Panc1 (cell line): ENCODE data around the gene CRYM. TPM values are rescaled to one million over a fixed set of nuclear protein-coding genes. Genes with fewer than 3 reads are reported as not detected.

Experiments
- ATAC-seq: fragments of 200-7000 bp; cut with Tn5 transposase; 2 replicates; pipeline ENCODE4 v1.9.1; 2020; ENCODE audit warnings: mild to moderate bottlenecking, moderate library complexity
- BruUV-seq: library from RNA; stranded (reverse); fragments of 400-500 nt; replicated peaks from 2 replicates; lab custom pipeline; 2021; lab: Mats Ljungman, UMichigan
- CTCF ChIA-PET: fragments of 300-600 bp; sonication (Branson Sonifier 250); formaldehyde crosslinking; loops from one replicate; lab custom pipeline; 2022; ENCODE audit warnings: antibody characterized with exemption; lab: Charles Lee
- POLR2A ChIA-PET: fragments of 300-600 bp; sonication (Branson Sonifier 250); formaldehyde crosslinking; loops from one replicate; lab custom pipeline; 2022; ENCODE audit warnings: antibody characterized with exemption; lab: Charles Lee
- DNase-seq: peaks from one replicate; pipeline ENCODE4 v3.0.0-alpha.2; 2010; ENCODE audit warnings: low read depth, low spot score
- H3K27ac ChIP-seq: 2 replicates; pipeline ENCODE4 v1.5.1; 2011; ENCODE audit warnings: mild to moderate bottlenecking, low read length, inconsistent platforms
- H3K27me3 ChIP-seq: fragments of 200-500 bp; sonication (Bioruptor generic); 2 replicates; pipeline ENCODE4 v1.6.0; 2014; ENCODE audit warnings: low read length, inconsistent platforms; ENCODE audit not compliant: control insufficient read depth, insufficient read depth
- H3K36me3 ChIP-seq: fragments of 200-500 bp; sonication (Bioruptor generic); 2 replicates; pipeline ENCODE4 v1.5.1; 2014; ENCODE audit warnings: inconsistent platforms, mild to moderate bottlenecking, low read length, moderate library complexity; ENCODE audit not compliant: control insufficient read depth, insufficient read depth
- H3K4me1 ChIP-seq: 2 replicates; pipeline ENCODE4 v1.5.1; 2011; ENCODE audit warnings: inconsistent platforms, mild to moderate bottlenecking, low read length, moderate library complexity; ENCODE audit not compliant: control insufficient read depth, insufficient read depth
- H3K4me3 ChIP-seq, 2 experiments: 2 replicates each; pipeline ENCODE4 v1.5.1; 2011 to 2012; ENCODE audit warnings: low read depth in 2 of 2, low read length in 2 of 2, mild to moderate bottlenecking in 2 of 2, inconsistent platforms in 1 of 2, moderate library complexity in 1 of 2
- H3K9me3 ChIP-seq: fragments of 200-500 bp; sonication (Bioruptor generic); 2 replicates; pipeline ENCODE4 v1.5.1; 2014; ENCODE audit warnings: low read depth, mild to moderate bottlenecking, inconsistent platforms, low read length, moderate library complexity; ENCODE audit not compliant: control insufficient read depth, insufficient read depth
- POLR2AphosphoS5 ChIP-seq: IDR thresholded peaks from 2 replicates; pipeline ENCODE4 v1.6.1; 2012; ENCODE audit warnings: mild to moderate bottlenecking, low read depth, low read length, moderate library complexity
- SIN3A ChIP-seq: IDR thresholded peaks from 2 replicates; pipeline ENCODE4 v1.6.1; 2012; ENCODE audit warnings: low read depth, mild to moderate bottlenecking, low read length, moderate library complexity, borderline replicate concordance; ENCODE audit not compliant: insufficient read depth
- TCF7L2 ChIP-seq: IDR thresholded peaks from 2 replicates; pipeline ENCODE4 v1.6.1; 2011; ENCODE audit warnings: mild to moderate bottlenecking, low read depth, low read length, inconsistent platforms
- in situ Hi-C: cut with HindIII; loops from 2 replicates; pipeline ENCODE4 v1.10.0; 2016; ENCODE audit warnings: low sequenced_read_pairs, low pct_unique_long_range_greater_than_20kb
- intact Hi-C: fragments of 100-400 bp; cut with micrococcal nuclease; formaldehyde crosslinking; loops from one replicate; pipeline ENCODE4 v1.10.0; 2022; ENCODE audit not compliant: unreplicated experiment
- total RNA-seq: library from RNA; stranded (reverse); gene quantifications from one replicate; pipeline ENCODE4 v1.2.1, GENCODE V29; 2021; ENCODE audit not compliant: unreplicated experiment
- TF ChIP-seq, protein P1 (sequence below): fragments of 450-650 bp; IDR thresholded peaks from 2 replicates; pipeline ENCODE4 v1.5.1; 2017; ENCODE audit warnings: mild to moderate bottlenecking
- TF ChIP-seq, protein P2 (sequence below), 2 experiments: IDR thresholded peaks; 2 replicates each; pipeline ENCODE4 v1.6.1; 2011 to 2012; ENCODE audit warnings: low read depth in 2 of 2, control low read depth in 1 of 2, low read length in 1 of 2, mild to moderate bottlenecking in 1 of 2, moderate library complexity in 1 of 2; ENCODE audit not compliant: insufficient read depth in 1 of 2

Gene CRYM
- total RNA-seq, 1 experiment from 2014 or later: 0.41 TPM

DNA sequence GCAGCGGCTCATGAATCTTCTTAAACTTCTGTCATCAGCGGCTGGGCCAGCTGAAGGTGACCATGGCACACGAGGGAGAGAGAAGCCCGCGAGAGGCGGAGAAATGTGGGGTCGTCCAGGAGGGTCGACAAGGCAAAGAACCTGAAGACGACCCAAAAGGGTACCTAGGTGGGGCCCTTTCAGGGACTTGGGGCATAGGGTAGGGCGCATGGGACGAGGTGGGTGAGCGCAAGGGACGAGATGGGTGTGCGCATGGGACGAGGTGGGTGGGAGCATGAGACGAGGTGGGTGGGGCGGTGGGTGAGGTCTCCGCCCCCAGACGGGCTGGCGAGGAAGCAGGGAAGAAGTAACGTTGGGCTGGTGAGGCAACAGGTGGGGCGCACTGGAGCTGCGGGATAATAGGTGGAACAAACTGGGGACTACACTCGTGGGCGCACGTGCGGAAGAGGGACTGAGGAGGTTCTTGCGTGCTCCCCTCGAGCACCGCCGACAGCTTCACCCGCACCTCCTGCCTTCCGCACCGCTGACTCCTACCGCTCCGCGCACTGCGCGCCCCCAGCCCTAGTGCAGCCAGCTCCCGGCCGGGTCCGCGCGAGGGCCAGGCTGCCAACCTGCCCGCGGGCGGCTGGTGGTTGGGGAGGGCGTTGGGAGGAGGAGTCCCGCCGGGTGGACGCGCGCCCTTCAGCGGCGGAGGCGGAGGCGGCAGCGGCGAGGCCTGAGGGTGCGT is 23.2 kb upstream of the CRYM start:
- no peaks in the 10 kb centered on the region for H3K36me3 ChIP-seq
- intact Hi-C loops: loop anchor here (5.0 kb wide), 1 partner anchor 144 kb away; the partner anchor contains the start of gene LDAF1
- ATAC-seq: peak; percentile 91
- peak overlapping the region; percentile 73 for H3K27ac ChIP-seq
- no peaks in the 10 kb centered on the region for H3K27me3 ChIP-seq
- POLR2A ChIA-PET: interaction anchor here (0.5 to 0.6 kb wide), 2 partner anchors 142 to 1349 kb away, joined by 3 to 6 read pairs; no protein-coding TSS in a partner anchor
- no TSS peak for BruUV-seq
- TF ChIP-seq, protein P1, sequence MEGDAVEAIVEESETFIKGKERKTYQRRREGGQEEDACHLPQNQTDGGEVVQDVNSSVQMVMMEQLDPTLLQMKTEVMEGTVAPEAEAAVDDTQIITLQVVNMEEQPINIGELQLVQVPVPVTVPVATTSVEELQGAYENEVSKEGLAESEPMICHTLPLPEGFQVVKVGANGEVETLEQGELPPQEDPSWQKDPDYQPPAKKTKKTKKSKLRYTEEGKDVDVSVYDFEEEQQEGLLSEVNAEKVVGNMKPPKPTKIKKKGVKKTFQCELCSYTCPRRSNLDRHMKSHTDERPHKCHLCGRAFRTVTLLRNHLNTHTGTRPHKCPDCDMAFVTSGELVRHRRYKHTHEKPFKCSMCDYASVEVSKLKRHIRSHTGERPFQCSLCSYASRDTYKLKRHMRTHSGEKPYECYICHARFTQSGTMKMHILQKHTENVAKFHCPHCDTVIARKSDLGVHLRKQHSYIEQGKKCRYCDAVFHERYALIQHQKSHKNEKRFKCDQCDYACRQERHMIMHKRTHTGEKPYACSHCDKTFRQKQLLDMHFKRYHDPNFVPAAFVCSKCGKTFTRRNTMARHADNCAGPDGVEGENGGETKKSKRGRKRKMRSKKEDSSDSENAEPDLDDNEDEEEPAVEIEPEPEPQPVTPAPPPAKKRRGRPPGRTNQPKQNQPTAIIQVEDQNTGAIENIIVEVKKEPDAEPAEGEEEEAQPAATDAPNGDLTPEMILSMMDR: peak; percentile 50
- TF ChIP-seq, protein P2, sequence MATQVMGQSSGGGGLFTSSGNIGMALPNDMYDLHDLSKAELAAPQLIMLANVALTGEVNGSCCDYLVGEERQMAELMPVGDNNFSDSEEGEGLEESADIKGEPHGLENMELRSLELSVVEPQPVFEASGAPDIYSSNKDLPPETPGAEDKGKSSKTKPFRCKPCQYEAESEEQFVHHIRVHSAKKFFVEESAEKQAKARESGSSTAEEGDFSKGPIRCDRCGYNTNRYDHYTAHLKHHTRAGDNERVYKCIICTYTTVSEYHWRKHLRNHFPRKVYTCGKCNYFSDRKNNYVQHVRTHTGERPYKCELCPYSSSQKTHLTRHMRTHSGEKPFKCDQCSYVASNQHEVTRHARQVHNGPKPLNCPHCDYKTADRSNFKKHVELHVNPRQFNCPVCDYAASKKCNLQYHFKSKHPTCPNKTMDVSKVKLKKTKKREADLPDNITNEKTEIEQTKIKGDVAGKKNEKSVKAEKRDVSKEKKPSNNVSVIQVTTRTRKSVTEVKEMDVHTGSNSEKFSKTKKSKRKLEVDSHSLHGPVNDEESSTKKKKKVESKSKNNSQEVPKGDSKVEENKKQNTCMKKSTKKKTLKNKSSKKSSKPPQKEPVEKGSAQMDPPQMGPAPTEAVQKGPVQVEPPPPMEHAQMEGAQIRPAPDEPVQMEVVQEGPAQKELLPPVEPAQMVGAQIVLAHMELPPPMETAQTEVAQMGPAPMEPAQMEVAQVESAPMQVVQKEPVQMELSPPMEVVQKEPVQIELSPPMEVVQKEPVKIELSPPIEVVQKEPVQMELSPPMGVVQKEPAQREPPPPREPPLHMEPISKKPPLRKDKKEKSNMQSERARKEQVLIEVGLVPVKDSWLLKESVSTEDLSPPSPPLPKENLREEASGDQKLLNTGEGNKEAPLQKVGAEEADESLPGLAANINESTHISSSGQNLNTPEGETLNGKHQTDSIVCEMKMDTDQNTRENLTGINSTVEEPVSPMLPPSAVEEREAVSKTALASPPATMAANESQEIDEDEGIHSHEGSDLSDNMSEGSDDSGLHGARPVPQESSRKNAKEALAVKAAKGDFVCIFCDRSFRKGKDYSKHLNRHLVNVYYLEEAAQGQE (IDR thresholded peaks at IDR 0.05; ENCODE audit: insufficient read depth in 1 of 2, low read depth in 2 of 2, low read length in 1 of 2): no peak
- TF ChIP-seq SIN3A (peak; percentile 20; the same call in 1 of the 2 replicates), POLR2AphosphoS5 (peak; percentile 46; the same call in 1 of the 2 replicates), TCF7L2 (no peak)
- no peaks in the 10 kb centered on the region for H3K9me3 ChIP-seq
- DNase-seq: peak; percentile 80
- H3K4me3 ChIP-seq: peak overlapping the region; percentile 66 to 87
- in situ Hi-C loops: no loop called here
- CTCF ChIA-PET: interaction anchor here (0.6 to 1.7 kb wide), 11 partner anchors 24 to 253 kb away, joined by 3 to 23 read pairs (median 6); partner anchors contain the start of gene LDAF1
- peaks cover 8% of the 10 kb centered on the region; the same call in 1 of the 2 replicates for H3K4me1 ChIP-seq

DNA sequence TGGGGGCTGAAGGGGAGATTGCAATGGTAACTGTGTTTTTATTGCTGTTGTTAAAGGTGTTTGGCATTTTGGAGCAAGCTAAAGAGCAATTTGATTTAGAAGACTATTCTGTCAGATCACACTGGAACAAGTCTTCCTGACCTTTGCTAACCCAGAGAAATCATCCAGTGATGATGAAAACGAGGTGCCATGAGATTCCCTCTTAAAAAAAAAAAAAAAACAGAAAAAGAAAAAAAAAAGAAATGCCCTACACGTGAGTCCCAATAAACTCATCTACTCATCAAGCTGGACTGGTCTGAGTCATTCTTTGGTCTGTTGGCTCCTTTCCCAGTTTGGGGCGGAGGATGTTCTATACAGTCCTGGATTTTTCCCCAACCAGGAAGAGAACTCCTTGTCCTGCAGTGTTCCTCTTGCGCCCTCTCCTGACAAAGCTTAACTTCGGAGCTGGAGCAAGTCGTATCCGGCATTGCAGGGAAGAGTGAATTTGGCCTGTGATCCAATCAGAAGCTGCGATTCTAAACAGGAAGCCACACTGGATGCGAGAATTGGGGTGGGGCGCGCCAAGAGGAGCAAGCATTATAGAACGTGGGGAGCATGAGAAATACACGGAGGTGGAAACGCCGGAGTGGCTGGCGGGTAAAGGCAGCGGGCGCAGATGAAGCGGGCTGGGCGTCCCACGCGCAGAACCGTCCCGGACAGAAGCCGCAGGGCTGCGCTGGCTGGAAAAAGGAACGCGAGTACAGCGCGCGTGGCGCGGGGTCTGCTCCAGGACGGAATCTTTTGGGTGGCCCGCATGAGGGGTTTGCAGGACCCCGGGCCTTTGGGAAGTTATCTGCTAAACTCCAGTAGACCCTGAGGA is 22.4 kb upstream of the CRYM start:
- Histone ChIP-seq H3K27me3 (no peaks in the 10 kb centered on the region), H3K4me1 (peaks cover 8% of the 10 kb centered on the region; the same call in 1 of the 2 replicates), H3K4me3 (peak overlapping the region; percentile 66 to 87), H3K9me3 (no peaks in the 10 kb centered on the region), H3K27ac (peak overlapping the region; percentile 73), H3K36me3 (no peaks in the 10 kb centered on the region)
- in situ Hi-C loops (no loop called here), intact Hi-C loops (loop anchor here (1.0 to 5.0 kb wide), 2 partner anchors 112 to 143 kb away; partner anchors contain the start of gene LDAF1)
- ChIA-PET POLR2A (interaction anchor here (0.5 to 0.7 kb wide), 3 partner anchors 12 to 394 kb away, joined by 4 to 6 read pairs (median 4); no protein-coding TSS in a partner anchor), CTCF (interaction anchor here (0.6 to 1.6 kb wide), 11 partner anchors 24 to 254 kb away, joined by 3 to 23 read pairs (median 6); partner anchors contain the start of gene LDAF1)
- DNase-seq: peak; percentile 100
- TF ChIP-seq POLR2AphosphoS5 (peak; percentile 41; the same call in 1 of the 2 replicates), TCF7L2 (0 out of 2 replicates have a peak, but pooled peaks have one; percentile 33), SIN3A (no peak)
- TF ChIP-seq, protein P2 (IDR thresholded peaks at IDR 0.05; ENCODE audit: insufficient read depth in 1 of 2, low read depth in 2 of 2, low read length in 1 of 2): no peak
- TF ChIP-seq, protein P1: peak; percentile 96
- TSS peak; percentile 85 for BruUV-seq
- peak; percentile 89 for ATAC-seq
